ENCODE measurements around the gene SNX10. TPM values are rescaled to one million over a fixed set of nuclear protein-coding genes. Genes with fewer than 3 reads are reported as not detected.

The SNX10 gene
- total RNA-seq, 2 donors from 2014 or later, result 13.2 to 19.3 TPM

- peaks cover 53% of the 10 kb centered on the region for H3K9me3 Mint-ChIP-seq
- H3K4me1 Mint-ChIP-seq, result no peaks in the 10 kb centered on the region
- no peak overlapping the region for H3K4me3 Mint-ChIP-seq
Observed at GRCh38 chr7:26265065-26265464, 26.6 kb upstream of the SNX10 start.

GRCh38 chr7:26265499-26266075 is 26.1 kb upstream of the SNX10 start:
- Mint-ChIP-seq H3K27ac (no peak overlapping the region), H3K9me3 (peaks cover 51% of the 10 kb centered on the region), H3K4me1 (no peaks in the 10 kb centered on the region), H3K4me3 (no peak overlapping the region), H3K36me3 (ENCODE audit: low read depth) (no peaks in the 10 kb centered on the region), H3K27me3 (ENCODE audit: insufficient read depth) (no peaks in the 10 kb centered on the region)
- Histone ChIP-seq H3K9me3 (ENCODE audit: control insufficient read depth, low read length) (peaks cover 27% of the 10 kb centered on the region), H3K27me3 (ENCODE audit: control insufficient read depth, insufficient read depth, low read length, poor library complexity, severe bottlenecking) (no peaks in the 10 kb centered on the region), H3K36me3 (ENCODE audit: control insufficient read depth, insufficient read depth, low read length) (no peaks in the 10 kb centered on the region), H3K4me3 (ENCODE audit: low read length) (no peak overlapping the region), H3K4me1 (ENCODE audit: control insufficient read depth, insufficient read depth, low read length) (no peaks in the 10 kb centered on the region), H3K27ac (ENCODE audit: low read depth, low read length) (no peak overlapping the region), H3K9ac (ENCODE audit: extremely low read depth, low read length, poor library complexity, severe bottlenecking) (no peak overlapping the region)
- TF ChIP-seq CTCF (conservative IDR thresholded peaks at IDR 0.05), result no peak
- 92 to 100% methylated on average over 1 to 4 of the region's 5 CpGs for WGBS, 2 experiments (ENCODE audit: insufficient coverage in 1 of 2, insufficient read length in 1 of 2)
- no peak for DNase-seq

More at GRCh38 chr7:26265065-26265464, 26.6 kb upstream of the SNX10 start:
- no peaks in the 10 kb centered on the region for H3K36me3 Mint-ChIP-seq (ENCODE audit: low read depth)
- TF ChIP-seq CTCF (conservative IDR thresholded peaks at IDR 0.05), result no peak
- H3K27ac ChIP-seq (ENCODE audit: low read depth, low read length), result no peak overlapping the region
- 92 to 100% methylated on average over 4 to 5 of the region's 6 CpGs for WGBS, 2 experiments (ENCODE audit: insufficient coverage in 1 of 2, insufficient read length in 1 of 2)
- no peaks in the 10 kb centered on the region for H3K4me1 ChIP-seq (ENCODE audit: control insufficient read depth, insufficient read depth, low read length)
- no peaks in the 10 kb centered on the region for H3K27me3 Mint-ChIP-seq (ENCODE audit: insufficient read depth)
- H3K36me3 ChIP-seq (ENCODE audit: control insufficient read depth, insufficient read depth, low read length), result no peaks in the 10 kb centered on the region
- H3K4me3 ChIP-seq (ENCODE audit: low read length), result no peak overlapping the region
- no peak for DNase-seq
- H3K27ac Mint-ChIP-seq, result no peak overlapping the region
- H3K9me3 ChIP-seq (ENCODE audit: control insufficient read depth, low read length), result peaks cover 27% of the 10 kb centered on the region
- H3K9ac ChIP-seq (ENCODE audit: extremely low read depth, low read length, poor library complexity, severe bottlenecking), result no peak overlapping the region
- no peaks in the 10 kb centered on the region for H3K27me3 ChIP-seq (ENCODE audit: control insufficient read depth, insufficient read depth, low read length, poor library complexity, severe bottlenecking)

- 92 to 94% methylated on average over 3 to 8 of the region's 9 CpGs for WGBS, 2 experiments (ENCODE audit: insufficient coverage in 1 of 2, insufficient read length in 1 of 2)
- Histone ChIP-seq H3K9ac (ENCODE audit: extremely low read depth, low read length, poor library complexity, severe bottlenecking) (no peak overlapping the region), H3K36me3 (ENCODE audit: control insufficient read depth, insufficient read depth, low read length) (no peaks in the 10 kb centered on the region), H3K27me3 (ENCODE audit: control insufficient read depth, insufficient read depth, low read length, poor library complexity, severe bottlenecking) (no peaks in the 10 kb centered on the region), H3K9me3 (ENCODE audit: control insufficient read depth, low read length) (peaks cover 27% of the 10 kb centered on the region), H3K4me3 (ENCODE audit: low read length) (no peak overlapping the region), H3K4me1 (ENCODE audit: control insufficient read depth, insufficient read depth, low read length) (no peaks in the 10 kb centered on the region), H3K27ac (ENCODE audit: low read depth, low read length) (no peak overlapping the region)
- DNase-seq, result no peak
- H3K27ac Mint-ChIP-seq, result no peak overlapping the region
- H3K4me3 Mint-ChIP-seq, result no peak overlapping the region
- TF ChIP-seq CTCF (conservative IDR thresholded peaks at IDR 0.05), result no peak
- no peaks in the 10 kb centered on the region for H3K27me3 Mint-ChIP-seq (ENCODE audit: insufficient read depth)
- H3K36me3 Mint-ChIP-seq (ENCODE audit: low read depth), result no peaks in the 10 kb centered on the region
- H3K4me1 Mint-ChIP-seq, result peaks cover 2% of the 10 kb centered on the region
- H3K9me3 Mint-ChIP-seq, result peaks cover 44% of the 10 kb centered on the region
Observed at GRCh38 chr7:26267601-26268166, 24.0 kb upstream of the SNX10 start.
